AG04449 (cell line): Measurements from ENCODE around the gene ACTR1A.

Experiments
- CTCF ChIA-PET: fragments of 350-600 bp; formaldehyde crosslinking; extraction: SDS; loops from one replicate; lab custom pipeline; 2021; ENCODE audit warnings: antibody characterized with exemption; lab: Yijun Ruan, JAX
- POLR2A ChIA-PET: fragments of 400-600, 350-600 bp; formaldehyde crosslinking; extraction: SDS; loops from one replicate; lab custom pipeline; 2020; ENCODE audit warnings: antibody characterized with exemption, inconsistent platforms; lab: Yijun Ruan, JAX
- DNase-seq: peaks from one replicate; pipeline ENCODE4 v3.0.0-alpha.2; 2010; ENCODE audit warnings: low read depth, low spot score
- H3K4me3 ChIP-seq: 2 replicates; pipeline ENCODE4 v1.5.1; 2011; ENCODE audit warnings: low read depth, mild to moderate bottlenecking, control low read depth, low read length
- CTCF ChIP-seq: IDR thresholded peaks from one replicate; pipeline ENCODE4 v1.5.1; 2011; ENCODE audit warnings: mild to moderate bottlenecking, moderate library complexity, low read length, control low read depth, inconsistent platforms; ENCODE audit not compliant: insufficient read depth; ENCODE audit errors: missing control alignments

ACTR1A gene

DNA sequence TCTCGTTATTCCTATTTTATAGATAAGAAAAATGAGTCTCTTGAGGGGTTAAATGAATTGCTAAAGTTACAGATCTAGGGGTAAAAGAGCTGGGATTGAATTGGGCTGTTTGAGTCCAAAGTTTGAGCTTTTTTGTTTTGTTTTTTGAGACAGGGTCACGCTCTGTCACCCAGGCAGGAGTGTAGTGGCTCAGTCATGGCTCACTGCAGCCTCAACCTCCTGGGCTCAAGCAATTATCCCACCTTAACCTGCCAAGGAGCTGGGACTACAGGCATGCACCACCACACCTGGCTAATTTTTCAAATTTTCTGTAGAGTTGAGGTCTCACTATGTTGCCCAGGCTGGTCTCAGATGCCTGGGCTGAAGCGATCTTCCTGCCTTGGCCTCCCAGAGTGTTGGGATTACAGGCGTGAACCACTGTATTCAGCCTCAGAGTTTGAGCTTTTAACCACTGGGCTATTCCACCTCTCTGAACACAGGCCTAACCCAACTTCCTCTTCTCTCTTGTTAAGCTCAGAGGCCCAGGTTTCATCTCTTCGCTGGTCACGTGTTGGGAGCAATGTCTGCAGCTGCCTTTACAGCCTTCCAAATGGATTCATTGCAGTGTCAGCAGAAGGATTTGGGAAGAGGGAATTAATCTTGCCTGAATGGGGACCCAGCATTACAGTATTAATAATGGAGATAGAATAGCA, 9.2 kb upstream of the ACTR1A start:
- H3K4me3 ChIP-seq: no peak overlapping the region
- ChIA-PET POLR2A (interaction anchor here (0.6 kb wide), 1 partner anchor 168 kb away, joined by 3 read pairs; no protein-coding TSS in a partner anchor), CTCF (interaction anchor here (0.6 to 12.2 kb wide), 7 partner anchors 8 to 164 kb away, joined by 3 to 300 read pairs (median 5); partner anchors contain the start of gene SUFU)
- no peak for TF ChIP-seq CTCF
- DNase-seq: no peak

DNA sequence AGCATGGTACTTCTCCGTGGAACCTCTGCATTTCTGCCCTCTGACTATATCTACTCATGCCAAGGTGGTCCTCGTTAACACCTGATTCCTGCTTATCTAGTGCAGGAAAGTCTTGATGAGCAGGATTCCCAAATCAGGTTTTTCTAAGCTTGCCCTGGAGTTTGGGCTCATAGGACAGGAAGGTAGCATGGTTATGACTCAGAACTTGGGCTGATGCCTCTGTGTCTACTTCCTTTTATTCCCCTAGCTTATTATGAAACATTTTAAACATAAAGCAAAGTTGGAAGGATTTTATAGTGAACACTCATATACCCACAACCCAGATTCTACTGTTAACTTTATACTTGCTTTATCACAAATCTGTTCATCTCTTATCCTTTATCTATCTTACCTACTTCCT, 6.9 kb upstream of the ACTR1A start:
- no peak for TF ChIP-seq CTCF
- CTCF ChIA-PET: interaction anchor here (0.9 to 12.2 kb wide), 5 partner anchors 9 to 77 kb away, joined by 3 to 300 read pairs (median 3); no protein-coding TSS in a partner anchor
- no peak for DNase-seq
- POLR2A ChIA-PET: interaction anchor here (0.9 kb wide), 1 partner anchor 8 kb away, joined by 3 read pairs; no protein-coding TSS in a partner anchor
- no peak overlapping the region for H3K4me3 ChIP-seq

- H3K4me3 ChIP-seq: no peak overlapping the region
- POLR2A ChIA-PET: no interaction called here
- CTCF ChIA-PET: interaction anchor here (0.9 to 12.2 kb wide), 10 partner anchors 10 to 278 kb away, joined by 3 to 300 read pairs (median 4); partner anchors contain the start of gene TRIM8
- no peak for TF ChIP-seq CTCF
- DNase-seq: no peak
These were observed 6.0 kb upstream of the ACTR1A start for GRCh38 chr10:102508506-102508905.

- POLR2A ChIA-PET: no interaction called here
- CTCF ChIA-PET: interaction anchor here (1.0 to 12.2 kb wide), 7 partner anchors 33 to 277 kb away, joined by 3 to 300 read pairs (median 5); partner anchors contain the start of gene TRIM8
- no peak for TF ChIP-seq CTCF
- H3K4me3 ChIP-seq: no peak overlapping the region
- no peak for DNase-seq
These were observed 5.0 kb upstream of the ACTR1A start for GRCh38 chr10:102507521-102507920.

- TF ChIP-seq CTCF: no peak
- ChIA-PET POLR2A (interaction anchor here (1.3 to 2.1 kb wide), 2 partner anchors 12 to 78 kb away, joined by 4 to 8 read pairs; no protein-coding TSS in a partner anchor), CTCF (interaction anchor here (0.7 to 12.2 kb wide), 13 partner anchors 11 to 336 kb away, joined by 3 to 300 read pairs (median 4); partner anchors contain the start of gene TRIM8)
- peak overlapping the region; percentile 96 for H3K4me3 ChIP-seq
- DNase-seq: no peak
These were observed 3.1 kb upstream of the ACTR1A start for GRCh38 chr10:102505462-102506115.
